ENCODE data around the gene APOL4.
A peak's percentile ranks its signal among the peaks of the same experiment; 100 is the strongest.

The APOL4 gene

DNA sequence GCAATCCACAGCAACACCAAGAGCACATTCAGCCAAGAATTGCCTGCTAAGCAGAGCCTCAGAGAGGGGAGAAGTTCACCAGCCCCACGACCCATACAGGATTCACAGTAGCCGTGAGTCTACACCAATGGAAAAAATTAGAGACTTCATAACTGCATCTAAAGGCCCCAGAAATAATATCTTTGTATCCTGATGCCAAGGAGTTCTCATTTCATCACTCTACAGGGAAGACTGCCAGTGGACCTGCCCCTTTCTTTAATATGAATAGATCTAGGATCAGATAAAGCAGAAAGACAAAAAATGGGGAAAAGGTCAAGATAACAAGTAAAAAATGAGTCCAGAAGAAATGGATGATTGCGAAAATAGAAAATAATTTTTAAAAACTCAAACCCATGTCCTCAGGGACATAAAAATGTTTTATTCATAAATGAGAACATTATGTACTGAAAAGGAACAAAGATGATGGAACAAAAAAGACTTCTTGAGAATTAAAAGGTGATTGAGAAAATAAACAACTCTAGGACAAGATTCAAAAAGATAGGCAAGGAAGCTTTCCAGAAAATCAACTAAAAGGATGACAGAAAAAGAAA lies 50.5 kb downstream of the APOL4 start:
- no peak for DNase-seq (ENCODE audit: low read depth)
- H3K4me3 ChIP-seq (ENCODE audit: low read depth, low read length) = no peak overlapping the region
- TF ChIP-seq, protein P1, sequence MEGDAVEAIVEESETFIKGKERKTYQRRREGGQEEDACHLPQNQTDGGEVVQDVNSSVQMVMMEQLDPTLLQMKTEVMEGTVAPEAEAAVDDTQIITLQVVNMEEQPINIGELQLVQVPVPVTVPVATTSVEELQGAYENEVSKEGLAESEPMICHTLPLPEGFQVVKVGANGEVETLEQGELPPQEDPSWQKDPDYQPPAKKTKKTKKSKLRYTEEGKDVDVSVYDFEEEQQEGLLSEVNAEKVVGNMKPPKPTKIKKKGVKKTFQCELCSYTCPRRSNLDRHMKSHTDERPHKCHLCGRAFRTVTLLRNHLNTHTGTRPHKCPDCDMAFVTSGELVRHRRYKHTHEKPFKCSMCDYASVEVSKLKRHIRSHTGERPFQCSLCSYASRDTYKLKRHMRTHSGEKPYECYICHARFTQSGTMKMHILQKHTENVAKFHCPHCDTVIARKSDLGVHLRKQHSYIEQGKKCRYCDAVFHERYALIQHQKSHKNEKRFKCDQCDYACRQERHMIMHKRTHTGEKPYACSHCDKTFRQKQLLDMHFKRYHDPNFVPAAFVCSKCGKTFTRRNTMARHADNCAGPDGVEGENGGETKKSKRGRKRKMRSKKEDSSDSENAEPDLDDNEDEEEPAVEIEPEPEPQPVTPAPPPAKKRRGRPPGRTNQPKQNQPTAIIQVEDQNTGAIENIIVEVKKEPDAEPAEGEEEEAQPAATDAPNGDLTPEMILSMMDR (IDR thresholded peaks at IDR 0.05; ENCODE audit: low read depth, low read length, missing control alignments) = no peak

DNA sequence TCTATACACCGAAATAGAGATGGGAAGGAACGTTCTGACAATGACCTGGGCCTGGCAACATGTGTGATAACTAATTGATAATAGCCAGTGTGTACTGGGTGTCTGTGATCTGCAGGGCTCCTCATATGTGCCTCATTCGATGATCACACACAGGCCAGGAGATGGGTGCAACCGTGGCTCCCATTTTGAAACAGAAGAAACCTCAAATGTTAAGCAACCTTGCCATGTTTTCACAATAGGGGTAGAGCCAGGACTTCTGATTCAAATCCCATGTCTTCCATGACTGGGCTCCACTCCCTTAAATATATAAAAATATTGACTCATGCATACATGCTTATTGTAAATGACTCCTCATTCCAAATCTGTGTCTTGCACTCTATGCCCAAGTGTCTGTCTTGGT lies 52.2 kb downstream of the APOL4 start:
- TF ChIP-seq, protein P1 (IDR thresholded peaks at IDR 0.05; ENCODE audit: low read depth, low read length, missing control alignments) = no peak
- no peak for DNase-seq (ENCODE audit: low read depth)
- H3K4me3 ChIP-seq (ENCODE audit: low read depth, low read length) = no peak overlapping the region

DNA sequence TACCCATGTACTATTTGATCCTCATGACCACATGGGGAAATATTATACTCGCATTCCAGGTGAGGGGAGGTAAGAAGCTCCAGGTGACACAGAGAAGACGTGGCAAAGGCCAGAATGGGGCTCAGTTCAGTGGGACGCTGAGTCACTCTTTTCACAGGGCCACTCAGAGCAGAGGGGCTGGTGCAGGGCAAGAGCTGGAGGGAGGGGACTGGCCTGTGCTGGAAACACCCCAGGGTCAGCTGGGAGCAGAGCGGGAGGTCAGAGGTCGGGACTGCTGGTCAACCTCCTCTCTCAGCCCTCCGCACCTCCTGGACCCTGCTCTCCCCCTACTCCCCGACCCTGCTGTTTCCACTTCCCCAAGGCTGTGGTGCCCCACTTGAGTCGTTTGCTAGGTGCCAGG lies 53.2 kb downstream of the APOL4 start:
- no peak overlapping the region for H3K4me3 ChIP-seq (ENCODE audit: low read depth, low read length)
- TF ChIP-seq, protein P1 (IDR thresholded peaks at IDR 0.05; ENCODE audit: low read depth, low read length, missing control alignments) = no peak
- DNase-seq (ENCODE audit: low read depth) = no peak

DNA sequence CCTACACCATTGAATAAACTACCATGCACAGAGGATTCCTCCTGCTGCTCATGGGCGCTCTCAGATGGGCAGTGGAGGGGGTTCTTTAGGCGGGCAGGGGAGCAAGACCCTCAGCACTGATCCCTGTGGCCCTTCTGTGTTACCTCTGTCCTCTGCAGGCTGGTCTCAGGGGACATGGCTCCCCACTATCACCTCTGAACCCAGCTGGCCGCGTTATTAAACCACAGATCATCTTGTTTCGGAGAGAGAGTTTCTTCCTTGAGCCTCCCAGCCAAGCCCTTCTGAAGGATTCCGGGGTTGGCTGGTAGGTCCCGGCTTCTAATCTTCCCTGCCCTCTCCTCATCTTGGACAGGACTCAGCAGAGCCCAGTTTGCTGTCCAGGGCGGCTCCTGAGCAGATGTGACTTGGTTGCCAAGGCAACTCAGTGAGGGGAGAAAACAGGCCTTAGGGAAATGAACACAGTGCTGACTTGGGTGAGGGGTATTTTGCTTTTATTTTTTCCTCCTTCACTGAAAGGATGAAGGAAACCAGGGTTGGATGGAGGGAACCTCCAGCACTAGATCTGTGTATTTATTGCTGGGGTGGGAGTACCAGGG lies 54.3 kb downstream of the APOL4 start:
- H3K4me3 ChIP-seq (ENCODE audit: low read depth, low read length) = no peak overlapping the region
- DNase-seq (ENCODE audit: low read depth) = no peak
- TF ChIP-seq, protein P1 (IDR thresholded peaks at IDR 0.05; ENCODE audit: low read depth, low read length, missing control alignments) = no peak

DNA sequence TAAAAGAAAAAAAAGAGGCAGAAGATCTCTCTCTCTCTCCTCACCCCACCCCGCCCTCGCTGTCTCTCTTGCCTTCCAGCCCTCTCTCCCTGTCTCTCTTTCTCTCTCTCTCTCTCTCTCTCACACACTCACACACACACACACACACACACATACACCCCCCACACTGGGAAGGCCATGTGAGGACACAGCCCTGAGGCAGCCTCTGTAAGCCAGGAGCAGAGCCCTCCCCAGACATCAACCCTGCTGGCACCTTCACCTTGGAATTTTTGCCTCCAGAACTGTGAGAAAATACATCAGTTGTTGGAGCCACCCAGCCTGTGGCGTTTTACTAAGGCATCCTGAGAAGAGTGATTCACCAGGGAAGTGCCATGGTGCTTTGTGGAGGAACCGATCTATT lies 55.7 kb downstream of the APOL4 start:
- no peak for DNase-seq (ENCODE audit: low read depth)
- H3K4me3 ChIP-seq (ENCODE audit: low read depth, low read length) = no peak overlapping the region
- TF ChIP-seq, protein P1 (IDR thresholded peaks at IDR 0.05; ENCODE audit: low read depth, low read length, missing control alignments) = no peak

DNA sequence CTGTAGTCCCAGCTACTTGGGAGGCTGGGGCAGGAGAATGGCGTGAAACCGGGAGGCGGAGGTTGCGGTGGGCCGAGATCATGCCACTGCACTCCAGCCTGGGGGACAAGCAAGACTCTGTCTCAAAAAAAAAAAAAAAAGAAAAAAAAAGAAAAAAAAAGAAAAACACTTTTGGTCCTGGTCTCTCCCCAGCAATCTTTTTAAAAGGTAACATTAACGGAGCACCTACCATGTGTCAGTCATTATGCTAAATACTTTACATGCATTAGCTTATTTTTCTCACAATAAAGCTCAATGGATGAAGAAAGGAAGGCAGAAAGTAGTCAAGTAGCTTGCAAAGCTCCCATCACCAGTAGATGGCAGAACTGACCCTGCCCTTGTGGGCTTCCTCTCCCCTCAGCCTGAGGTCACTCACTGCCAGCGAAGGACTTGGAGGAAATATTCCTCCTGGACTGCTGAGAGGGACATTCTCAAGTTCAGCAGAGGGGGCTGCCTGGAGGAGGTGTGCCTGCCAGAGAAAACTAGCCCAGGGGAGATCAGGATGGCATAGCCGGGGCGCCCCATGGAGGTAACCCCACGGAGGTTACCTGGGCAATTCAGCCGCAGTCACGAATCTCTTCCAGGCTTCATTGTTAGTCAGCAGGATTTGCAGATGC lies 56.6 kb downstream of the APOL4 start:
- TF ChIP-seq, protein P1 (IDR thresholded peaks at IDR 0.05; ENCODE audit: low read depth, low read length, missing control alignments) = peak; percentile 81
- no peak overlapping the region for H3K4me3 ChIP-seq (ENCODE audit: low read depth, low read length)
- DNase-seq (ENCODE audit: low read depth) = no peak
